ENCODE measurements around the gene PRAC2. TPM values are rescaled to one million over a fixed set of nuclear protein-coding genes. Genes with fewer than 3 reads are reported as not detected.

The PRAC2 gene
- total RNA-seq, result not detected in 2 replicates

GRCh38 chr17:48722915-48723422, at the start of gene PRAC2:
Gene PRAC2 (plus strand): TSS chr17:48723185. CDS start chr17:48724411, 1,226 bp downstream.

GRCh38 chr17:48722201-48722907, 631 bp upstream of the PRAC2 start, which contains the start of gene PRAC1:
Gene PRAC1 (minus strand): TSS chr17:48722518. CDS start chr17:48722392, 126 bp downstream.

GRCh38 chr17:48728232-48729231, 5.5 kb downstream of the PRAC2 start, which contains the start of gene HOXB13:
Gene HOXB13 (minus strand): TSS chr17:48728750. CDS start chr17:48728593, 157 bp downstream.

Small RNA genes within 50 kb of the gene (small RNA-seq; reads per million reads assigned to genes)
- gene AC091179.2, result not detected
- gene COX6B1P2, result not detected
- gene MIR3185, result not detected
- gene RF02132, result not detected
- gene RF02133, result not detected
- not detected for gene RN7SL125P

Other genes starting within 250 kb of the PRAC2 start
- not detected in 2 replicates for gene HOXB1, start 192.2 kb upstream of the PRAC2 start, total RNA-seq
- 5.9 and 10.8 TPM in 2 replicates for gene HOXB2, start 178.1 kb upstream of the PRAC2 start, total RNA-seq
- gene HOXB4, start 144.8 kb upstream of the PRAC2 start, total RNA-seq, result 3.3 and 4.7 TPM in 2 replicates
- 5.1 and 9.8 TPM in 2 replicates for gene HOXB3, start 132.9 kb upstream of the PRAC2 start, total RNA-seq
- 0.39 and 0.73 TPM in 2 replicates for gene HOXB5, start 129.4 kb upstream of the PRAC2 start, total RNA-seq
- gene HOXB6, start 118.2 kb upstream of the PRAC2 start, total RNA-seq, result 8.8 and 11.0 TPM in 2 replicates
- gene HOXB7, start 112.2 kb upstream of the PRAC2 start, total RNA-seq, result 3.5 and 4.0 TPM in 2 replicates
- 0.20 and 1.5 TPM in 2 replicates for gene HOXB8, start 107.9 kb upstream of the PRAC2 start, total RNA-seq
- 0.37 TPM in 1 of 2 replicates, not detected in the other for gene HOXB9, start 96.8 kb upstream of the PRAC2 start, total RNA-seq
- not detected in 2 replicates for gene PRAC1, start 667 bp upstream of the PRAC2 start, total RNA-seq
- under 0.01 TPM in 1 of 2 replicates, not detected in the other for gene HOXB13, start 5.6 kb downstream of the PRAC2 start, total RNA-seq
- not detected in 2 replicates for gene TTLL6, start 94.0 kb downstream of the PRAC2 start, total RNA-seq
- 61.8 and 64.3 TPM in 2 replicates for gene CALCOCO2, start 107.8 kb downstream of the PRAC2 start, total RNA-seq
- gene ATP5MC1, start 169.6 kb downstream of the PRAC2 start, total RNA-seq, result 61.7 and 82.3 TPM in 2 replicates
- 85.2 and 90.5 TPM in 2 replicates for gene UBE2Z, start 185.2 kb downstream of the PRAC2 start, total RNA-seq
- gene SNF8, start 221.7 kb downstream of the PRAC2 start, total RNA-seq, result 53.8 and 60.3 TPM in 2 replicates
- gene GIP, start 245.4 kb downstream of the PRAC2 start, total RNA-seq, result not detected in 2 replicates

Measured in subcutaneous preadipocyte (primary cell).